Prostate gland (tissue), 2 donors: Measurements from ENCODE around the gene TBKBP1.

Source experiments
- POLR2AphosphoS5 ChIP-seq: sonication (generic); formaldehyde crosslinking; IDR thresholded peaks from one replicate; pipeline ENCODE4 v1.6.1; 2017; ENCODE audit warnings: antibody characterized with exemption
- TF ChIP-seq, protein P1 (sequence below), 4 experiments: fragments of 200-600 bp in 2 of 4; fragments of 450-650 bp in 2 of 4; sonication (generic) in 2 of 4; IDR thresholded peaks; 1 replicate in 3 of 4; 2 replicates in 1 of 4; pipeline ENCODE4 v1.5.1; 2016 to 2019; ENCODE audit warnings: antibody characterized with exemption in 4 of 4, mild to moderate bottlenecking in 2 of 4, moderate library complexity in 2 of 4

DNA sequence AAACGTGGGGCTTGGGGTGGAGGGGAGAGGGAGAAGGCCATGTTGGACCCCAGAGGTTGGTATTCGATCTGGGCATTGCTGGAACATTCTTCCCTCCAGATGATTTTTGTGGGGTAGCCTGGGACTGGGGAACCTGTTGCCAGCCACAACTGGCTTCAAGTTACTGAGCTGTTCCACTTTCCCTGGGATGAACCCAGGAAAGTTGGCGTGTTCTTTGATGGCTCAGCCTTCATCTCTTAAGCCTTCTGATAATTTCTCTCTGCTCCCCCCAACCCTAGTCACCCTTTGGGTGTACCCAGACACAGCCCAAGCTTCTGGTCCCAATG lies 41.1 kb downstream of the TBKBP1 start:
- TF ChIP-seq, protein P1, sequence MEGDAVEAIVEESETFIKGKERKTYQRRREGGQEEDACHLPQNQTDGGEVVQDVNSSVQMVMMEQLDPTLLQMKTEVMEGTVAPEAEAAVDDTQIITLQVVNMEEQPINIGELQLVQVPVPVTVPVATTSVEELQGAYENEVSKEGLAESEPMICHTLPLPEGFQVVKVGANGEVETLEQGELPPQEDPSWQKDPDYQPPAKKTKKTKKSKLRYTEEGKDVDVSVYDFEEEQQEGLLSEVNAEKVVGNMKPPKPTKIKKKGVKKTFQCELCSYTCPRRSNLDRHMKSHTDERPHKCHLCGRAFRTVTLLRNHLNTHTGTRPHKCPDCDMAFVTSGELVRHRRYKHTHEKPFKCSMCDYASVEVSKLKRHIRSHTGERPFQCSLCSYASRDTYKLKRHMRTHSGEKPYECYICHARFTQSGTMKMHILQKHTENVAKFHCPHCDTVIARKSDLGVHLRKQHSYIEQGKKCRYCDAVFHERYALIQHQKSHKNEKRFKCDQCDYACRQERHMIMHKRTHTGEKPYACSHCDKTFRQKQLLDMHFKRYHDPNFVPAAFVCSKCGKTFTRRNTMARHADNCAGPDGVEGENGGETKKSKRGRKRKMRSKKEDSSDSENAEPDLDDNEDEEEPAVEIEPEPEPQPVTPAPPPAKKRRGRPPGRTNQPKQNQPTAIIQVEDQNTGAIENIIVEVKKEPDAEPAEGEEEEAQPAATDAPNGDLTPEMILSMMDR (IDR thresholded peaks at IDR 0.05): no peak
- TF ChIP-seq POLR2AphosphoS5: no peak
